Activated CD4-positive, alpha-beta T cell treated with anti-CD3 and anti-CD28 coated beads, Interleukin-2, amount 10 ng/mL, durations not matched to agents 7 days and 5 days (primary cell): ENCODE measurements around the gene TSPAN14. TPM values are rescaled to one million over a fixed set of nuclear protein-coding genes. Genes with fewer than 3 reads are reported as not detected.

Experiments
- CTCF ChIA-PET: fragments of 350-600 bp; sonication (Branson Sonifier 250); formaldehyde crosslinking; loops from one replicate; lab custom pipeline; 2021; ENCODE audit warnings: antibody characterized with exemption; lab: Charles Lee
- POLR2A ChIA-PET: fragments of 350-600 bp; sonication (Branson Sonifier 250); formaldehyde crosslinking; loops from one replicate; lab custom pipeline; 2021; ENCODE audit warnings: antibody characterized with exemption; lab: Charles Lee
- DNase-seq: peaks from one replicate; pipeline ENCODE4 v3.0.0-alpha.2; 2020
- H3K27ac Mint-ChIP-seq: one replicate; pipeline ENCODE4 v1.8.0; 2021; ENCODE audit warnings: mild to moderate bottlenecking, moderate library complexity, mixed read lengths
- H3K27me3 Mint-ChIP-seq: one replicate; pipeline ENCODE4 v1.8.0; 2021; ENCODE audit warnings: mixed read lengths
- H3K36me3 Mint-ChIP-seq: one replicate; pipeline ENCODE4 v1.8.0; 2021; ENCODE audit warnings: low read depth, mixed read lengths
- H3K4me1 Mint-ChIP-seq: one replicate; pipeline ENCODE4 v1.8.0; 2021; ENCODE audit warnings: mixed read lengths
- H3K4me3 Mint-ChIP-seq: one replicate; pipeline ENCODE4 v1.8.0; 2021; ENCODE audit warnings: mild to moderate bottlenecking, moderate library complexity, mixed read lengths
- H3K9me3 Mint-ChIP-seq: one replicate; pipeline ENCODE4 v1.8.0; 2021; ENCODE audit warnings: mixed read lengths
- total RNA-seq, 2 experiments: library from RNA; stranded (reverse); gene quantifications; one replicate each; pipeline ENCODE4 v1.2.3, GENCODE V29; 2021

The TSPAN14 gene
- total RNA-seq, 2 experiments from 2014 or later = 127 to 143 TPM

GRCh38 chr10:80489371-80490112 lies 35.4 kb downstream of the TSPAN14 start:
- Mint-ChIP-seq H3K9me3 (no peaks in the 10 kb centered on the region), H3K4me3 (peak overlapping the region; percentile 6), H3K36me3 (peaks cover 85% of the 10 kb centered on the region), H3K27ac (peak overlapping the region; percentile 38), H3K27me3 (no peaks in the 10 kb centered on the region), H3K4me1 (peaks cover 100% of the 10 kb centered on the region)
- DNase-seq = no peak
- ChIA-PET POLR2A (no interaction called here), CTCF (interaction anchor here (1.2 to 7.9 kb wide), 5 partner anchors 9 to 81 kb away, joined by 3 to 58 read pairs (median 6); partner anchors contain the start of gene PRXL2A)

- Mint-ChIP-seq H3K27me3 (no peaks in the 10 kb centered on the region), H3K9me3 (peaks cover 4% of the 10 kb centered on the region), H3K4me1 (peaks cover 100% of the 10 kb centered on the region), H3K27ac (peak overlapping the region; percentile 70), H3K4me3 (no peak overlapping the region), H3K36me3 (peaks cover 86% of the 10 kb centered on the region)
- no peak for DNase-seq
- ChIA-PET POLR2A (no interaction called here), CTCF (interaction anchor here (1.0 to 1.9 kb wide), 6 partner anchors 9 to 47 kb away, joined by 3 to 5 read pairs (median 3); no protein-coding TSS in a partner anchor)
Observed at GRCh38 chr10:80491251-80492102, 37.4 kb downstream of the TSPAN14 start.

GRCh38 chr10:80492848-80493521 lies 38.9 kb downstream of the TSPAN14 start:
- H3K36me3 Mint-ChIP-seq = peaks cover 94% of the 10 kb centered on the region
- POLR2A ChIA-PET = no interaction called here

GRCh38 chr10:80493522-80494051 lies 39.5 kb downstream of the TSPAN14 start:
- ChIA-PET CTCF (interaction anchor here (0.9 to 1.9 kb wide), 5 partner anchors 10 to 33 kb away, joined by 3 to 9 read pairs (median 3); no protein-coding TSS in a partner anchor), POLR2A (no interaction called here)
- Mint-ChIP-seq H3K4me3 (peak overlapping the region; percentile 37), H3K27ac (peak overlapping the region; percentile 78), H3K36me3 (peaks cover 94% of the 10 kb centered on the region), H3K4me1 (peaks cover 100% of the 10 kb centered on the region), H3K9me3 (peaks cover 5% of the 10 kb centered on the region), H3K27me3 (no peaks in the 10 kb centered on the region)
- DNase-seq = peak; percentile 49

More at GRCh38 chr10:80492848-80493521, 38.9 kb downstream of the TSPAN14 start:
- no peaks in the 10 kb centered on the region for H3K27me3 Mint-ChIP-seq
- peaks cover 5% of the 10 kb centered on the region for H3K9me3 Mint-ChIP-seq
- peaks cover 100% of the 10 kb centered on the region for H3K4me1 Mint-ChIP-seq
- peak overlapping the region; percentile 78 for H3K27ac Mint-ChIP-seq
- DNase-seq = no peak
- peak overlapping the region; percentile 3 for H3K4me3 Mint-ChIP-seq
- CTCF ChIA-PET = interaction anchor here (0.6 to 1.9 kb wide), 9 partner anchors 9 to 32 kb away, joined by 3 to 9 read pairs (median 3); no protein-coding TSS in a partner anchor

- peaks cover 87% of the 10 kb centered on the region for H3K36me3 Mint-ChIP-seq
- H3K27me3 Mint-ChIP-seq = no peaks in the 10 kb centered on the region
- H3K4me3 Mint-ChIP-seq = peak overlapping the region; percentile 2
- DNase-seq = no peak
- peak overlapping the region; percentile 89 for H3K27ac Mint-ChIP-seq
- H3K4me1 Mint-ChIP-seq = peaks cover 98% of the 10 kb centered on the region
- CTCF ChIA-PET = interaction anchor here (0.7 to 6.4 kb wide), 5 partner anchors 9 to 37 kb away, joined by 3 to 58 read pairs (median 3); no protein-coding TSS in a partner anchor
- POLR2A ChIA-PET = no interaction called here
- H3K9me3 Mint-ChIP-seq = peaks cover 5% of the 10 kb centered on the region
Observed at GRCh38 chr10:80496555-80497172, 42.6 kb downstream of the TSPAN14 start.

- POLR2A ChIA-PET = interaction anchor here (1.0 kb wide), 1 partner anchor 25 kb away, joined by 3 read pairs; no protein-coding TSS in a partner anchor
- Mint-ChIP-seq H3K36me3 (peaks cover 85% of the 10 kb centered on the region), H3K4me3 (peak overlapping the region; percentile 39), H3K27ac (peak overlapping the region; percentile 89), H3K27me3 (no peaks in the 10 kb centered on the region), H3K9me3 (peaks cover 5% of the 10 kb centered on the region), H3K4me1 (peaks cover 98% of the 10 kb centered on the region)
- CTCF ChIA-PET = interaction anchor here (0.6 to 9.8 kb wide), 11 partner anchors 8 to 115 kb away, joined by 3 to 118 read pairs (median 5); partner anchors contain the start of gene PRXL2A
- DNase-seq = peak; percentile 27
Observed at GRCh38 chr10:80497187-80498077, 43.3 kb downstream of the TSPAN14 start.

- peak overlapping the region; percentile 40 for H3K4me3 Mint-ChIP-seq
Observed at GRCh38 chr10:80498078-80498832, 44.1 kb downstream of the TSPAN14 start.

GRCh38 chr10:80498833-80499741 lies 45.0 kb downstream of the TSPAN14 start:
- DNase-seq = peak; percentile 45
- ChIA-PET CTCF (interaction anchor here (0.6 to 9.8 kb wide), 14 partner anchors 9 to 119 kb away, joined by 3 to 118 read pairs (median 5); partner anchors contain the start of gene PRXL2A), POLR2A (interaction anchor here (1.0 to 1.7 kb wide), 2 partner anchors 27 to 42 kb away, joined by 3 to 6 read pairs; no protein-coding TSS in a partner anchor)
- peak overlapping the region; percentile 44 for H3K4me3 Mint-ChIP-seq
- peaks cover 77% of the 10 kb centered on the region for H3K36me3 Mint-ChIP-seq
- peaks cover 5% of the 10 kb centered on the region for H3K9me3 Mint-ChIP-seq
- H3K4me1 Mint-ChIP-seq = peaks cover 98% of the 10 kb centered on the region
- H3K27ac Mint-ChIP-seq = peak overlapping the region; percentile 89
- H3K27me3 Mint-ChIP-seq = no peaks in the 10 kb centered on the region

More at GRCh38 chr10:80498078-80498832, 44.1 kb downstream of the TSPAN14 start:
- Mint-ChIP-seq H3K36me3 (peaks cover 82% of the 10 kb centered on the region), H3K9me3 (peaks cover 5% of the 10 kb centered on the region), H3K27ac (peak overlapping the region; percentile 89), H3K4me1 (peaks cover 98% of the 10 kb centered on the region), H3K27me3 (no peaks in the 10 kb centered on the region)
- POLR2A ChIA-PET = interaction anchor here (1.0 to 1.7 kb wide), 2 partner anchors 26 to 42 kb away, joined by 3 to 6 read pairs; no protein-coding TSS in a partner anchor
- no peak for DNase-seq
- CTCF ChIA-PET = interaction anchor here (0.6 to 9.8 kb wide), 16 partner anchors 10 to 118 kb away, joined by 3 to 118 read pairs (median 4); partner anchors contain the start of gene PRXL2A

- Mint-ChIP-seq H3K36me3 (peaks cover 63% of the 10 kb centered on the region), H3K27ac (peak overlapping the region; percentile 66), H3K4me1 (peaks cover 98% of the 10 kb centered on the region), H3K4me3 (peak overlapping the region; percentile 28), H3K9me3 (peaks cover 5% of the 10 kb centered on the region), H3K27me3 (no peaks in the 10 kb centered on the region)
- DNase-seq = no peak
- CTCF ChIA-PET = interaction anchor here (0.6 to 9.8 kb wide), 11 partner anchors 11 to 123 kb away, joined by 3 to 118 read pairs (median 5); no protein-coding TSS in a partner anchor
- POLR2A ChIA-PET = no interaction called here
Observed at GRCh38 chr10:80500572-80501380, 46.7 kb downstream of the TSPAN14 start.
